ENCODE data around the gene IMPACT. TPM values are rescaled to one million over a fixed set of nuclear protein-coding genes. Genes with fewer than 3 reads are reported as not detected.

Gene IMPACT
- total RNA-seq, 3 donors from 2014 or later (not counting 1 experiment from before 2014, with no cell fraction given), result 8.4 to 19.9 (median 12.2) TPM

DNA sequence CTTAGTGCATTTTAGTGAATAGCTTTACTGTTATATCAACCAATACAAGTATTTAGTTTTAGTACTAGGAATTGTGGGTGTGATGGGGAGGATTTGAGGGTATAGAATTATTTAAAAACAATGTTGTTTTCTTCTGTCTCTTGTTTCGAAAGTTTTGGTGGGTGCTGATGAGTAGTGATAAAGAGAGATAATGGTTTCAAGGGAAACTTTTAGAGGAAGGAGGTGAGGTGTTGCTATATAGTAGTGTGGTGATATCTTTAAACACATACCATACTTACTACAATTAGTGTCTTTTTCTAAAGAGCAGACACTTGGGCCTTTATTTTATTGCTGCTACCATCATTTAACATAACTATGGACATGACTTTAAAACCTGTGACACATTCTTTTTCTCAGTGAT, 10.5 kb downstream of the IMPACT start:
- no peaks in the 10 kb centered on the region for H3K27me3 ChIP-seq (ENCODE audit: control insufficient read depth, insufficient read depth, low read length)
- H3K4me1 ChIP-seq (ENCODE audit: control insufficient read depth, insufficient read depth, low read length), result no peaks in the 10 kb centered on the region
- ATAC-seq, result peak in 1 of 3 donors; percentile 60
- no peak overlapping the region for H3K27ac ChIP-seq (ENCODE audit: low read length)
- TF ChIP-seq, protein P1, sequence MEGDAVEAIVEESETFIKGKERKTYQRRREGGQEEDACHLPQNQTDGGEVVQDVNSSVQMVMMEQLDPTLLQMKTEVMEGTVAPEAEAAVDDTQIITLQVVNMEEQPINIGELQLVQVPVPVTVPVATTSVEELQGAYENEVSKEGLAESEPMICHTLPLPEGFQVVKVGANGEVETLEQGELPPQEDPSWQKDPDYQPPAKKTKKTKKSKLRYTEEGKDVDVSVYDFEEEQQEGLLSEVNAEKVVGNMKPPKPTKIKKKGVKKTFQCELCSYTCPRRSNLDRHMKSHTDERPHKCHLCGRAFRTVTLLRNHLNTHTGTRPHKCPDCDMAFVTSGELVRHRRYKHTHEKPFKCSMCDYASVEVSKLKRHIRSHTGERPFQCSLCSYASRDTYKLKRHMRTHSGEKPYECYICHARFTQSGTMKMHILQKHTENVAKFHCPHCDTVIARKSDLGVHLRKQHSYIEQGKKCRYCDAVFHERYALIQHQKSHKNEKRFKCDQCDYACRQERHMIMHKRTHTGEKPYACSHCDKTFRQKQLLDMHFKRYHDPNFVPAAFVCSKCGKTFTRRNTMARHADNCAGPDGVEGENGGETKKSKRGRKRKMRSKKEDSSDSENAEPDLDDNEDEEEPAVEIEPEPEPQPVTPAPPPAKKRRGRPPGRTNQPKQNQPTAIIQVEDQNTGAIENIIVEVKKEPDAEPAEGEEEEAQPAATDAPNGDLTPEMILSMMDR (IDR thresholded peaks at IDR 0.05), result no peak
- Mint-ChIP-seq H3K4me3 (no peak overlapping the region), H3K4me1 (no peaks in the 10 kb centered on the region), H3K27ac (no peak overlapping the region), H3K27me3 (ENCODE audit: low read depth in 2 of 2) (no peaks in the 10 kb centered on the region), H3K36me3 (peaks cover 15% of the 10 kb centered on the region), H3K9me3 (no peaks in the 10 kb centered on the region)
- H3K9me3 ChIP-seq (ENCODE audit: control insufficient read depth, insufficient read depth, low read length), result no peaks in the 10 kb centered on the region
- intact Hi-C loops (cut with micrococcal nuclease), result no loop called here
- H3K36me3 ChIP-seq (ENCODE audit: control insufficient read depth, insufficient read depth, low read length), result peaks cover 12% of the 10 kb centered on the region
- H3K4me3 ChIP-seq (ENCODE audit: low read length), result no peak overlapping the region
- WGBS (ENCODE audit: insufficient coverage), result 89% methylated on average over 1 of the region's 1 CpG
- DNase-seq, result no peak

DNA sequence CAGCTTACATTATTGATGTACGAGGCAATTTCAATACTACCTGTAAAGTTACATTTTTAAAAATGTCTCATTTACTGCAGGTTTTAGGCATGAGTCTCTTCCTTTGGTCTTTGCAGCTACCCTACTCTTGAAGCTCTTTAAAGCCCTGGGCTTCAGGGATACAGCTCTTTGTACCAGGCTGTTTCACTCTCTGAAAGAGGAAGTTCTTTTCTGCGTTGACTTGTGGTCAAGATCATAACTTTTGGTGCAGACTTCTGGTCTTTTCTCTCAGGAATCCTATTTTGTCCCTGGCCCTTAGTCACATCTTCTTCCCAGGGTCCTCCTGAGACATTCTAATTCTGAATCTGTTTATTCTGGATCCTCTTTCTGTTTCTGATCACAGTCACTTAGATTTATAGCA, 17.4 kb downstream of the IMPACT start:
- peaks cover 8% of the 10 kb centered on the region for H3K36me3 Mint-ChIP-seq
- intact Hi-C loops (cut with micrococcal nuclease), result no loop called here
- no peaks in the 10 kb centered on the region for H3K27me3 Mint-ChIP-seq (ENCODE audit: low read depth in 2 of 2)

DNA sequence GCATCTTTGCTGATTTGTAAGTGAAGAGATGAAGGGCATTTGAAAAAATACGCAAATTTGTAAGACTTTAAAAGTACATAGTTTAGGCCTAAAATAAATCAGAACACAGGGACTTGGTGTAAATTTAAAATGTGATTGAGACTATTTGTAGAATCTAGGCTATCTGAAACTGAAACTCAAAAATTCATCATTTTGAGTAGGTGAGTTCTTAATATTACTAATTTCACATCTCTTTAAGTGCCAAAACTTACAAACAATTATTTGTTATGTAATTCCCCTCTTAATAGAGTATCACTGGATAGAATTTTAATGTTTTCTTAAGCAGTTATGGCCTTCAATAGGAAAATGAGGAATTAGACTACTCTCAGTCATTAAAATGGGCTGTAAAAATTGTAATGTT, 20.0 kb downstream of the IMPACT start:
- intact Hi-C loops (cut with micrococcal nuclease), result no loop called here
- no peak for DNase-seq

More for the DNA sequence above, 17.4 kb downstream of the IMPACT start:
- Histone ChIP-seq H3K4me1 (ENCODE audit: control insufficient read depth, insufficient read depth, low read length) (no peaks in the 10 kb centered on the region), H3K36me3 (ENCODE audit: control insufficient read depth, insufficient read depth, low read length) (peaks cover 27% of the 10 kb centered on the region), H3K27ac (ENCODE audit: low read length) (no peak overlapping the region), H3K4me3 (ENCODE audit: low read length) (no peak overlapping the region), H3K9me3 (ENCODE audit: control insufficient read depth, insufficient read depth, low read length) (no peaks in the 10 kb centered on the region), H3K27me3 (ENCODE audit: control insufficient read depth, insufficient read depth, low read length) (no peaks in the 10 kb centered on the region)
- Mint-ChIP-seq H3K4me3 (no peak overlapping the region), H3K9me3 (no peaks in the 10 kb centered on the region), H3K4me1 (no peaks in the 10 kb centered on the region), H3K27ac (no peak overlapping the region)
- TF ChIP-seq, protein P1 (IDR thresholded peaks at IDR 0.05), result no peak
- WGBS (ENCODE audit: insufficient coverage), result 19% methylated on average over 2 of the region's 2 CpGs
- ATAC-seq (no peak), DNase-seq (no peak)

More for the DNA sequence above, 20.0 kb downstream of the IMPACT start:
- H3K36me3 ChIP-seq (ENCODE audit: control insufficient read depth, insufficient read depth, low read length), result peaks cover 37% of the 10 kb centered on the region
- H3K4me3 Mint-ChIP-seq, result no peak overlapping the region
- H3K4me1 Mint-ChIP-seq, result no peaks in the 10 kb centered on the region
- no peak overlapping the region for H3K27ac Mint-ChIP-seq
- no peak overlapping the region for H3K27ac ChIP-seq (ENCODE audit: low read length)
- no peaks in the 10 kb centered on the region for H3K9me3 ChIP-seq (ENCODE audit: control insufficient read depth, insufficient read depth, low read length)
- no peaks in the 10 kb centered on the region for H3K27me3 ChIP-seq (ENCODE audit: control insufficient read depth, insufficient read depth, low read length)
- H3K4me1 ChIP-seq (ENCODE audit: control insufficient read depth, insufficient read depth, low read length), result no peaks in the 10 kb centered on the region
- H3K27me3 Mint-ChIP-seq (ENCODE audit: low read depth in 2 of 2), result no peaks in the 10 kb centered on the region
- WGBS (ENCODE audit: insufficient coverage), result 80% methylated on average over 1 of the region's 1 CpG
- ATAC-seq, result no peak
- H3K36me3 Mint-ChIP-seq, result peaks cover 12% of the 10 kb centered on the region
- no peaks in the 10 kb centered on the region for H3K9me3 Mint-ChIP-seq
- no peak overlapping the region for H3K4me3 ChIP-seq (ENCODE audit: low read length)
- TF ChIP-seq, protein P1 (IDR thresholded peaks at IDR 0.05), result no peak
